Measurements from ENCODE around the gene CAVIN1. TPM values are rescaled to one million over a fixed set of nuclear protein-coding genes. Genes with fewer than 3 reads are reported as not detected.
"Not testable (repeated sequence)": the region's sequence is repeated elsewhere in the genome, so short reads cannot be mapped to it uniquely, and the experiment has no call there.

The CAVIN1 gene
- total RNA-seq, 1 donor = 95.1 TPM

- no peak for DNase-seq (ENCODE audit: low read depth in 2 of 3, low spot score in 2 of 3)
Observed at GRCh38 chr17:42406615-42407288, 16.3 kb downstream of the CAVIN1 start.

- peak; percentile 61 to 81 (median 75) for DNase-seq (ENCODE audit: low read depth in 2 of 3, low spot score in 2 of 3)
Observed at GRCh38 chr17:42405963-42406495, 17.0 kb downstream of the CAVIN1 start.

GRCh38 chr17:42405076-42405475 is 18.0 kb downstream of the CAVIN1 start:
- DNase-seq (ENCODE audit: low read depth in 2 of 3, low spot score in 2 of 3) = no peak

- DNase-seq (ENCODE audit: low read depth in 2 of 3, low spot score in 2 of 3) = no peak
Observed at GRCh38 chr17:42404326-42405055, 18.6 kb downstream of the CAVIN1 start.

- DNase-seq (ENCODE audit: low read depth in 2 of 3, low spot score in 2 of 3) = peak in 2 of 3 donors; percentile 51 to 68
Observed at GRCh38 chr17:42403150-42403549, 19.9 kb downstream of the CAVIN1 start.

- DNase-seq (ENCODE audit: low read depth in 2 of 3, low spot score in 2 of 3) = no peak
Observed at GRCh38 chr17:42402117-42402516, 20.9 kb downstream of the CAVIN1 start.

GRCh38 chr17:42400844-42401375 is 22.1 kb downstream of the CAVIN1 start:
- not testable (repeated sequence) for DNase-seq (ENCODE audit: low read depth in 2 of 3, low spot score in 2 of 3)

GRCh38 chr17:42399948-42400843 is 22.9 kb downstream of the CAVIN1 start:
- no peak for DNase-seq (ENCODE audit: low read depth in 2 of 3, low spot score in 2 of 3)

GRCh38 chr17:42399121-42399520 is 23.9 kb downstream of the CAVIN1 start:
- DNase-seq (ENCODE audit: low read depth in 2 of 3, low spot score in 2 of 3) = no peak

- not testable (repeated sequence) for DNase-seq (ENCODE audit: low read depth in 2 of 3, low spot score in 2 of 3)
Observed at GRCh38 chr17:42395601-42396000, 27.5 kb downstream of the CAVIN1 start.

- no peak for DNase-seq (ENCODE audit: low read depth in 2 of 3, low spot score in 2 of 3)
Observed at GRCh38 chr17:42394838-42395237, 28.2 kb downstream of the CAVIN1 start.

GRCh38 chr17:42392692-42393415 is 30.2 kb downstream of the CAVIN1 start:
- no peak for DNase-seq (ENCODE audit: low read depth in 2 of 3, low spot score in 2 of 3)

GRCh38 chr17:42391439-42391838 is 31.6 kb downstream of the CAVIN1 start:
- not testable (repeated sequence) for DNase-seq (ENCODE audit: low read depth in 2 of 3, low spot score in 2 of 3)

- DNase-seq (ENCODE audit: low read depth in 2 of 3, low spot score in 2 of 3) = no peak
Observed at GRCh38 chr17:42389899-42390298, 33.2 kb downstream of the CAVIN1 start.

- DNase-seq (ENCODE audit: low read depth in 2 of 3, low spot score in 2 of 3) = no peak
Observed at GRCh38 chr17:42389135-42389417, 34.0 kb downstream of the CAVIN1 start.

- DNase-seq (ENCODE audit: low read depth in 2 of 3, low spot score in 2 of 3) = peak; percentile 100
Observed at GRCh38 chr17:42388381-42389134, 34.5 kb downstream of the CAVIN1 start, which contains the start of gene STAT3. TSS of gene STAT3 (minus strand) at chr17:42388442. CDS start at chr17:42348516, 39,926 bp downstream.

- DNase-seq (ENCODE audit: low read depth in 2 of 3, low spot score in 2 of 3) = no peak
Observed at GRCh38 chr17:42387661-42388380, 35.2 kb downstream of the CAVIN1 start.

- peak in 1 of 3 donors; percentile 30 for DNase-seq (ENCODE audit: low read depth in 2 of 3, low spot score in 2 of 3)
Observed at GRCh38 chr17:42386777-42387657, 36.0 kb downstream of the CAVIN1 start.
